ENCODE results near the gene RBM4. TPM values are rescaled to one million over a fixed set of nuclear protein-coding genes. Genes with fewer than 3 reads are reported as not detected.

The RBM4 gene
- total RNA-seq, 4 donors from 2014 or later: 66.5 to 193 (median 68.8) TPM

DNA sequence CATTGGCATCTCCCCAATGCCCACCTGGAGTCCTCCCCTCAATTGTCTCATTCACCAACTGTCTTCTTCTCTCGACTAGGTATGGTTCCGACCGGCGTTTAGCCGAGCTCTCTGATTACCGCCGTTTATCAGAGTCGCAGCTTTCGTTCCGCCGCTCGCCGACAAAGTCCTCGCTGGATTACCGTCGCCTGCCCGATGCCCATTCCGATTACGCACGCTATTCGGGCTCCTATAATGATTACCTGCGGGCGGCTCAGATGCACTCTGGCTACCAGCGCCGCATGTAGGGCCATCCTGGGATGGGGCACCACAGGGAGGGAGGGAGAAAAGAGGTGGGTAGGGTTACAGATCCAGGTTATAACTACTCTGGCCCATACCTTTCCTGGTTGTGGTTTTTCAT, 12.1 kb upstream of the RBM4 start:
- DNase-seq: no peak
- peaks cover 17 to 38% (median 22%) of the 10 kb centered on the region in 4 donors for H3K4me1 ChIP-seq

DNA sequence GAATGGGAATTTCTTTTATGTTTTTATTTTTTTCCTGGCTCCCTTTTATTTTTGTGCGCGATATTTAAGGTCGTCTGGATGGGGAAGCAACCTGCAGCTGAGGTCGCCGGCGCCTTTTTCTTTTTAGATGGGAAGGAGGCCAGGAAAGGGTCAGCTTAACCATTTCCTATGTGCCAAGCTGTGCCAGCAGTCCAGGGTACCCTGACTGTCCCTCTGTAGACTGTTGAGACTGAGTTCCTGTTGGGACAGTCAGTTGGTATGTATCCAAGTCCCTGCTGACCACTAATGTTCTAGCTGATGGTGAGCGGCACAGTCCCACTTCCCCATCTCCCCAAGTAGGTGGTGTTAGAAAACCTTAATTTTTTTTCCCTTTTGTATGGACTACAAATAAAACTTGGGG, 11.6 kb upstream of the RBM4 start:
- H3K27ac ChIP-seq: no peak overlapping the region
- in situ Hi-C loops (cut with MboI; ENCODE audit: low pct_ligation_motif_present in 1 of 4, low pct_unique_long_range_greater_than_20kb in 1 of 4, low sequenced_read_pairs in 3 of 4) (no loop called here), intact Hi-C loops (cut with DNase I; ENCODE audit: low total_unique reads) (no loop called here)
- H3K36me3 ChIP-seq: peaks cover 0 to 50% (median 23%) of the 10 kb centered on the region in 4 donors
- H3K4me1 ChIP-seq: peaks cover 11 to 33% (median 18%) of the 10 kb centered on the region in 4 donors
- H3K27me3 ChIP-seq: no peaks in the 10 kb centered on the region
- DNase-seq: no peak
- no peaks in the 10 kb centered on the region for H3K9me3 ChIP-seq
- WGBS, 2 donors (ENCODE audit: low coverage in 1 of 2): 77 to 87% methylated on average over 7 of the region's 7 CpGs
- TF ChIP-seq, protein P1, sequence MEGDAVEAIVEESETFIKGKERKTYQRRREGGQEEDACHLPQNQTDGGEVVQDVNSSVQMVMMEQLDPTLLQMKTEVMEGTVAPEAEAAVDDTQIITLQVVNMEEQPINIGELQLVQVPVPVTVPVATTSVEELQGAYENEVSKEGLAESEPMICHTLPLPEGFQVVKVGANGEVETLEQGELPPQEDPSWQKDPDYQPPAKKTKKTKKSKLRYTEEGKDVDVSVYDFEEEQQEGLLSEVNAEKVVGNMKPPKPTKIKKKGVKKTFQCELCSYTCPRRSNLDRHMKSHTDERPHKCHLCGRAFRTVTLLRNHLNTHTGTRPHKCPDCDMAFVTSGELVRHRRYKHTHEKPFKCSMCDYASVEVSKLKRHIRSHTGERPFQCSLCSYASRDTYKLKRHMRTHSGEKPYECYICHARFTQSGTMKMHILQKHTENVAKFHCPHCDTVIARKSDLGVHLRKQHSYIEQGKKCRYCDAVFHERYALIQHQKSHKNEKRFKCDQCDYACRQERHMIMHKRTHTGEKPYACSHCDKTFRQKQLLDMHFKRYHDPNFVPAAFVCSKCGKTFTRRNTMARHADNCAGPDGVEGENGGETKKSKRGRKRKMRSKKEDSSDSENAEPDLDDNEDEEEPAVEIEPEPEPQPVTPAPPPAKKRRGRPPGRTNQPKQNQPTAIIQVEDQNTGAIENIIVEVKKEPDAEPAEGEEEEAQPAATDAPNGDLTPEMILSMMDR (IDR thresholded peaks at IDR 0.05): no peak
- TF ChIP-seq POLR2AphosphoS5 (IDR thresholded peaks at IDR 0.05) (no peak), POLR2A (IDR thresholded peaks at IDR 0.05) (no peak), EP300 (IDR thresholded peaks at IDR 0.05; ENCODE audit: low read depth) (no peak)
- H3K4me3 ChIP-seq: no peak overlapping the region

More for the DNA sequence above, 12.1 kb upstream of the RBM4 start:
- no peaks in the 10 kb centered on the region for H3K9me3 ChIP-seq
- H3K36me3 ChIP-seq: peaks cover 0 to 50% (median 23%) of the 10 kb centered on the region in 4 donors
- H3K27ac ChIP-seq: no peak overlapping the region
- intact Hi-C loops (cut with DNase I; ENCODE audit: low total_unique reads) (no loop called here), in situ Hi-C loops (cut with MboI; ENCODE audit: low pct_ligation_motif_present in 1 of 4, low pct_unique_long_range_greater_than_20kb in 1 of 4, low sequenced_read_pairs in 3 of 4) (no loop called here)
- no peak overlapping the region for H3K4me3 ChIP-seq
- TF ChIP-seq, protein P1 (IDR thresholded peaks at IDR 0.05): no peak
- TF ChIP-seq POLR2A (IDR thresholded peaks at IDR 0.05) (no peak), EP300 (IDR thresholded peaks at IDR 0.05; ENCODE audit: low read depth) (no peak), POLR2AphosphoS5 (IDR thresholded peaks at IDR 0.05) (no peak)
- WGBS, 2 donors (ENCODE audit: low coverage in 1 of 2): 94 to 97% methylated on average over 18 to 25 of the region's 25 CpGs
- H3K27me3 ChIP-seq: no peaks in the 10 kb centered on the region

DNA sequence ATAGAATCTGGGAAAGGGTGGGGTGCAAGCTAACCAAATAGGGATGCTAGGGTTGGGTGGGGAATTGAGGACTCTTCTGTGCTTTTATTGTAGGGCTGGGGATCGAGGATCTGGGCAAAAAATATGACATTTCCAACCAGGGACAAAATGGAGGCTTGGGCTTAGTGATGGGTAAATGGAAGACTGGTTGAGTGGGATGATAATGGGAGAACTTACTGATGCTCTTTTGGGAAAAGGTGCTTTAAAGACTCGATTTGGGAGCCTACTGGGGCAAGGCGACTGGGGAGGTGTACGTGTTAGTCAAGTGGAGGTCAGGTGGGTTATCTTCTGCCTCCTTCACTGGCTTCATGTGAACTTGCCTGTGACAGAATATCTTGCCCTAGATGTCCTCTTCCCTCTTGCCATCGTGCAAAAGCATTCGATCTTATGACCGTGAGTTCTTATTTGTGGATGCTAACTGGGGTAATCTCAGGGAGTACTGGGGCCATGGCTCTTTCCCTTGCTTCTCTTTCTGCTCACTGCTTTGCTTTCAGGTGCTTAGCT, 10.4 kb upstream of the RBM4 start:
- no peaks in the 10 kb centered on the region for H3K9me3 ChIP-seq
- H3K27me3 ChIP-seq: no peaks in the 10 kb centered on the region
- TF ChIP-seq, protein P1 (IDR thresholded peaks at IDR 0.05): no peak
- TF ChIP-seq POLR2A (IDR thresholded peaks at IDR 0.05) (no peak), EP300 (IDR thresholded peaks at IDR 0.05; ENCODE audit: low read depth) (no peak), POLR2AphosphoS5 (IDR thresholded peaks at IDR 0.05) (no peak)
- in situ Hi-C loops (cut with MboI; ENCODE audit: low pct_ligation_motif_present in 1 of 4, low pct_unique_long_range_greater_than_20kb in 1 of 4, low sequenced_read_pairs in 3 of 4): no loop called here
- WGBS, 2 donors (ENCODE audit: low coverage in 1 of 2): 85 to 88% methylated on average over 6 to 7 of the region's 7 CpGs
- H3K4me1 ChIP-seq: peaks cover 7 to 29% (median 10%) of the 10 kb centered on the region in 4 donors
- intact Hi-C loops (cut with DNase I; ENCODE audit: low total_unique reads): loop anchor here (2.0 kb wide), 1 partner anchor 25 kb away; no protein-coding TSS in a partner anchor
- no peak overlapping the region for H3K27ac ChIP-seq
- no peak overlapping the region for H3K4me3 ChIP-seq
- DNase-seq: no peak
- H3K36me3 ChIP-seq: peaks cover 0 to 47% (median 23%) of the 10 kb centered on the region in 4 donors

DNA sequence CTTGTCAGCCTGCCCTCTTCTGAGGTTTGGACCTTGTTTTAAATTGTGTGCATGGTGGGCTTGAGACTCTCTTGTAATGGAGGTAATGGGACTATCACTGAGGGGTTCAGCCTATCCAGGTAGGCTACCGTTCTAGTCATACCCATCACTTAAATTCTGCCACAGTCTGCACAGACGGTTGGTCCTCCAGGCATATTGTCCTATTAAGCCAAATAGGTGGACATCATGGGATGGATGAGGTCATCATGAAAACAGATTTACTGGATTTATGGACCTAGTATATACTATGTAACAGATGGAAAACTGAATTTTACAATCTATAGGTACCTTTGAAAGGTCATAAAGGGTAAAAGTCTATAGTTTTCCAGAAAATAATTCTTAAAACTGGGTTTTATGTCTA, 9.1 kb upstream of the RBM4 start:
- 94% methylated on average over 2 of the region's 2 CpGs; no CpG with 5 or more reads in 1 of the 2 donors for WGBS, 2 donors (ENCODE audit: low coverage in 1 of 2)
- H3K9me3 ChIP-seq: no peaks in the 10 kb centered on the region
- no peak overlapping the region for H3K27ac ChIP-seq
- TF ChIP-seq POLR2A (IDR thresholded peaks at IDR 0.05) (no peak), EP300 (IDR thresholded peaks at IDR 0.05; ENCODE audit: low read depth) (no peak), POLR2AphosphoS5 (IDR thresholded peaks at IDR 0.05) (no peak)
- TF ChIP-seq, protein P1 (IDR thresholded peaks at IDR 0.05): no peak
- peaks cover 0 to 41% (median 21%) of the 10 kb centered on the region in 4 donors for H3K36me3 ChIP-seq
- in situ Hi-C loops (cut with MboI; ENCODE audit: low pct_ligation_motif_present in 1 of 4, low pct_unique_long_range_greater_than_20kb in 1 of 4, low sequenced_read_pairs in 3 of 4) (no loop called here), intact Hi-C loops (cut with DNase I; ENCODE audit: low total_unique reads) (loop anchor here (2.0 kb wide), 1 partner anchor 23 kb away; no protein-coding TSS in a partner anchor)
- no peaks in the 10 kb centered on the region for H3K27me3 ChIP-seq
- H3K4me3 ChIP-seq: no peak overlapping the region
- peaks cover 4 to 16% (median 6%) of the 10 kb centered on the region in 4 donors for H3K4me1 ChIP-seq
- DNase-seq: no peak

Data from transverse colon (tissue), 4 donors.